MCF 10A (cell line): ENCODE results near the gene BICDL2. TPM values are rescaled to one million over a fixed set of nuclear protein-coding genes. Genes with fewer than 3 reads are reported as not detected.

Experiments
- BruUV-seq: library from RNA; stranded (reverse); fragments of 400-500 nt; replicated peaks from 2 replicates; lab custom pipeline; 2021; lab: Mats Ljungman, UMichigan
- CTCF ChIA-PET: fragments of 300-600 bp; sonication (Branson Sonifier 250); formaldehyde crosslinking; extraction: SDS; loops from one replicate; lab custom pipeline; 2021; ENCODE audit warnings: antibody characterized with exemption, inconsistent platforms; lab: Yijun Ruan, JAX
- POLR2A ChIA-PET: fragments of 300-600, 350-650 bp; sonication (Branson Sonifier 250); formaldehyde crosslinking; extraction: SDS; loops from one replicate; lab custom pipeline; 2020; ENCODE audit warnings: antibody characterized with exemption, inconsistent platforms; lab: Yijun Ruan, JAX
- DNase-seq: peaks from one replicate; pipeline ENCODE4 v3.0.0-alpha.2; 2018; ENCODE audit not compliant: unreplicated experiment
- H3K27ac Mint-ChIP-seq: one replicate; pipeline ENCODE4 v1.8.0; 2022; ENCODE audit warnings: mild to moderate bottlenecking, low read depth, mixed read lengths; ENCODE audit not compliant: unreplicated experiment
- H3K27me3 Mint-ChIP-seq: one replicate; pipeline ENCODE4 v1.8.0; 2022; ENCODE audit warnings: mixed read lengths; ENCODE audit not compliant: insufficient read depth, unreplicated experiment
- H3K36me3 Mint-ChIP-seq: one replicate; pipeline ENCODE4 v1.8.0; 2022; ENCODE audit warnings: mild to moderate bottlenecking, moderate library complexity, mixed read lengths; ENCODE audit not compliant: insufficient read depth, unreplicated experiment
- H3K4me1 Mint-ChIP-seq: one replicate; pipeline ENCODE4 v1.8.0; 2022; ENCODE audit warnings: mixed read lengths; ENCODE audit not compliant: insufficient read depth, unreplicated experiment
- H3K4me3 Mint-ChIP-seq: one replicate; pipeline ENCODE4 v1.8.0; 2022; ENCODE audit warnings: mild to moderate bottlenecking, moderate library complexity, mixed read lengths; ENCODE audit not compliant: unreplicated experiment
- H3K9me3 Mint-ChIP-seq: one replicate; pipeline ENCODE4 v1.8.0; 2022; ENCODE audit warnings: mixed read lengths; ENCODE audit not compliant: unreplicated experiment
- CTCF ChIP-seq: fragments of 200-600 bp; IDR thresholded peaks from one replicate; pipeline ENCODE4 v1.8.0; 2022; ENCODE audit warnings: antibody characterized with exemption, mild to moderate bottlenecking; ENCODE audit not compliant: unreplicated experiment
- intact Hi-C: fragments of 100-400 bp; cut with micrococcal nuclease; formaldehyde crosslinking; loops from 2 replicates; pipeline ENCODE4 v1.14.1; 2022
- total RNA-seq: library from RNA; stranded (reverse); gene quantifications from 2 replicates; pipeline ENCODE4 v1.2.3, GENCODE V29; 2022

The BICDL2 gene
- total RNA-seq, 1 experiment from 2014 or later, result 0.23 TPM

GRCh38 chr16:3042376-3042775 lies 5.6 kb upstream of the BICDL2 start:
- BruUV-seq, result no TSS peak
- no peak for TF ChIP-seq CTCF
- Mint-ChIP-seq H3K9me3 (no peaks in the 10 kb centered on the region), H3K27ac (no peak overlapping the region), H3K36me3 (no peaks in the 10 kb centered on the region), H3K27me3 (peaks cover 39% of the 10 kb centered on the region), H3K4me3 (no peak overlapping the region), H3K4me1 (no peaks in the 10 kb centered on the region)
- ChIA-PET CTCF (interaction anchor here (0.6 to 3.8 kb wide), 6 partner anchors 10 to 52 kb away, joined by 3 to 36 read pairs (median 5); no protein-coding TSS in a partner anchor), POLR2A (interaction anchor here (1.1 kb wide), 1 partner anchor 19 kb away, joined by 3 read pairs; the partner anchor contains the start of genes HCFC1R1 and THOC6)
- intact Hi-C loops, result no loop called here
- no peak for DNase-seq

- Mint-ChIP-seq H3K27me3 (peaks cover 52% of the 10 kb centered on the region), H3K27ac (no peak overlapping the region), H3K9me3 (no peaks in the 10 kb centered on the region), H3K36me3 (no peaks in the 10 kb centered on the region), H3K4me1 (no peaks in the 10 kb centered on the region), H3K4me3 (no peak overlapping the region)
- intact Hi-C loops, result no loop called here
- ChIA-PET CTCF (interaction anchor here (0.6 to 4.4 kb wide), 3 partner anchors 11 to 90 kb away, joined by 3 to 23 read pairs (median 5); no protein-coding TSS in a partner anchor), POLR2A (interaction anchor here (0.6 to 2.6 kb wide), 5 partner anchors 9 to 96 kb away, joined by 3 to 15 read pairs (median 3); partner anchors contain the start of genes TNFRSF12A and ZNF213)
- TF ChIP-seq CTCF, result no peak
- no TSS peak for BruUV-seq
- DNase-seq, result no peak
Measured at GRCh38 chr16:3038896-3039295, 2.2 kb upstream of the BICDL2 start.

- Mint-ChIP-seq H3K27me3 (peaks cover 52% of the 10 kb centered on the region), H3K9me3 (no peaks in the 10 kb centered on the region), H3K4me1 (no peaks in the 10 kb centered on the region), H3K36me3 (no peaks in the 10 kb centered on the region), H3K27ac (no peak overlapping the region), H3K4me3 (no peak overlapping the region)
- POLR2A ChIA-PET, result interaction anchor here (1.2 to 2.6 kb wide), 4 partner anchors 10 to 68 kb away, joined by 3 to 15 read pairs (median 4); partner anchors contain the start of gene TNFRSF12A
- TF ChIP-seq CTCF, result no peak
- intact Hi-C loops, result no loop called here
- BruUV-seq, result no TSS peak
- CTCF ChIA-PET, result interaction anchor here (0.6 to 4.4 kb wide), 5 partner anchors 10 to 91 kb away, joined by 3 to 23 read pairs (median 5); no protein-coding TSS in a partner anchor
- peak; percentile 87 for DNase-seq
Measured at GRCh38 chr16:3038256-3038655, 1.5 kb upstream of the BICDL2 start.

- Mint-ChIP-seq H3K4me1 (no peaks in the 10 kb centered on the region), H3K27me3 (peaks cover 64% of the 10 kb centered on the region), H3K4me3 (no peak overlapping the region), H3K36me3 (no peaks in the 10 kb centered on the region), H3K27ac (no peak overlapping the region), H3K9me3 (no peaks in the 10 kb centered on the region)
- no TSS peak for BruUV-seq
- POLR2A ChIA-PET, result interaction anchor here (0.6 to 1.9 kb wide), 5 partner anchors 14 to 786 kb away, joined by 3 to 9 read pairs (median 4); partner anchors contain the start of genes HCFC1R1 and TNFRSF12A
- TF ChIP-seq CTCF, result no peak
- CTCF ChIA-PET, result interaction anchor here (0.5 to 0.9 kb wide), 3 partner anchors 9 to 254 kb away, joined by 3 read pairs; no protein-coding TSS in a partner anchor
- no peak for DNase-seq
- intact Hi-C loops, result no loop called here
Measured at GRCh38 chr16:3035972-3036725, 595 bp downstream of the BICDL2 start.
